ENCODE measurements around the gene ZCCHC7. TPM values are rescaled to one million over a fixed set of nuclear protein-coding genes. Genes with fewer than 3 reads are reported as not detected.

The ZCCHC7 gene
- total and polyA plus RNA-seq, 2 experiments from 2014 or later, result 29.8 to 38.8 TPM

GRCh38 chr9:37174247-37174646 is 53.9 kb downstream of the ZCCHC7 start:
- Histone ChIP-seq H3K79me2 (replicated peaks; ENCODE audit: insufficient read depth) (peaks cover 17% of the 10 kb centered on the region), H3K4me2 (no peak overlapping the region), H3K4me1 (ENCODE audit: insufficient read depth) (no peaks in the 10 kb centered on the region), H3K4me3 (no peak overlapping the region), H3K36me3 (ENCODE audit: insufficient read depth) (peaks cover 2% of the 10 kb centered on the region; the same call in 1 of the 2 replicates), H2AFZ (no peak overlapping the region), H3K27ac (ENCODE audit: low read depth) (no peak overlapping the region), H3F3A (replicated peaks; ENCODE audit: low read depth) (no peaks in the 10 kb centered on the region), H3K27me3 (ENCODE audit: insufficient read depth) (no peaks in the 10 kb centered on the region), H3K9me2 (ENCODE audit: insufficient read depth) (no peaks in the 10 kb centered on the region), H4K20me1 (replicated peaks; ENCODE audit: insufficient read depth) (0 out of 2 replicates have a peak, but pooled peaks cover 3% of the 10 kb centered on the region)
- H3K4me3 Mint-ChIP-seq, result no peak overlapping the region
- H3K27me3 Mint-ChIP-seq (ENCODE audit: insufficient read depth, low read depth, poor library complexity), result no peaks in the 10 kb centered on the region
- no peak for TF ChIP-seq ETS1 (IDR thresholded peaks at IDR 0.05)
- TF ChIP-seq ZNF331 (CRISPR knock-in tag; IDR thresholded peaks at IDR 0.05; ENCODE audit: low read depth), result no peak
- H3K36me3 Mint-ChIP-seq (ENCODE audit: low read depth), result peaks cover 4% of the 10 kb centered on the region; the same call in 1 of the 3 replicates
- DNase-seq (ENCODE audit: low spot score) (no peak), ATAC-seq (no peak)
- no peaks in the 10 kb centered on the region for H3K9me3 Mint-ChIP-seq
- no peaks in the 10 kb centered on the region; the same call in 2 of the 3 replicates for H3K4me1 Mint-ChIP-seq
- no peak overlapping the region for H3K27ac Mint-ChIP-seq

- DNase-seq (ENCODE audit: low spot score), result no peak
- no peak for TF ChIP-seq REST (IDR thresholded peaks at IDR 0.05; ENCODE audit: unreplicated experiment)
- TF ChIP-seq CREB1 (CRISPR knock-in tag; IDR thresholded peaks at IDR 0.05; ENCODE audit: low read depth), result no peak
- no peak for TF ChIP-seq CTCF (conservative IDR thresholded peaks at IDR 0.05; ENCODE audit: low read depth in 2 of 2)
- TF ChIP-seq ZNF462 (CRISPR knock-in tag; IDR thresholded peaks at IDR 0.05), result no peak
- TF ChIP-seq ZNF114 (CRISPR knock-in tag; IDR thresholded peaks at IDR 0.05), result no peak
- TF ChIP-seq ETS1 (IDR thresholded peaks at IDR 0.05), result no peak
These were observed 58.4 kb downstream of the ZCCHC7 start for GRCh38 chr9:37178742-37179141.

More at GRCh38 chr9:37178742-37179141, 58.4 kb downstream of the ZCCHC7 start:
- H3K9me3 Mint-ChIP-seq, result no peaks in the 10 kb centered on the region
- no peak overlapping the region for H3K4me3 Mint-ChIP-seq
- H4K20me1 ChIP-seq (replicated peaks; ENCODE audit: insufficient read depth), result no peaks in the 10 kb centered on the region
- no peaks in the 10 kb centered on the region for H3F3A ChIP-seq (replicated peaks; ENCODE audit: low read depth)
- H3K27ac Mint-ChIP-seq, result no peak overlapping the region
- H3K9me2 ChIP-seq (ENCODE audit: insufficient read depth), result no peaks in the 10 kb centered on the region
- ATAC-seq, result no peak
- H3K4me1 Mint-ChIP-seq, result peaks cover 1% of the 10 kb centered on the region
- H3K27me3 Mint-ChIP-seq (ENCODE audit: insufficient read depth, low read depth, poor library complexity), result no peaks in the 10 kb centered on the region
- H3K4me1 ChIP-seq (ENCODE audit: insufficient read depth), result peaks cover 7% of the 10 kb centered on the region
- H3K4me2 ChIP-seq, result no peak overlapping the region
- no peak overlapping the region for H2AFZ ChIP-seq
- H3K27ac ChIP-seq (ENCODE audit: low read depth), result no peak overlapping the region
- H3K79me2 ChIP-seq (replicated peaks; ENCODE audit: insufficient read depth), result 0 out of 2 replicates have a peak, but pooled peaks cover 3% of the 10 kb centered on the region
- no peaks in the 10 kb centered on the region for H3K27me3 ChIP-seq (ENCODE audit: insufficient read depth)
- H3K4me3 ChIP-seq, result no peak overlapping the region
- peaks cover 4% of the 10 kb centered on the region; the same call in 2 of the 3 replicates for H3K36me3 Mint-ChIP-seq (ENCODE audit: low read depth)
- peaks cover 2% of the 10 kb centered on the region; the same call in 1 of the 2 replicates for H3K36me3 ChIP-seq (ENCODE audit: insufficient read depth)
